ENCODE results near the gene TRAK2. TPM values are rescaled to one million over a fixed set of nuclear protein-coding genes. Genes with fewer than 3 reads are reported as not detected.

Gene TRAK2
- total and polyA plus RNA-seq, 2 of the 13 experiments (the other 11 are each of a cell fraction or from before 2014, with no cell fraction given) = 7.7 to 21.0 TPM

- no peak overlapping the region for H3K4me2 ChIP-seq (ENCODE audit: low read depth, low read length)
- no peaks in the 10 kb centered on the region for H3K9me3 ChIP-seq (ENCODE audit: low read length)
- H3K79me2 ChIP-seq (ENCODE audit: insufficient read depth, low read length) = no peaks in the 10 kb centered on the region
- FAIRE-seq = no peak
- H3K27ac ChIP-seq (ENCODE audit: extremely low read length, insufficient read depth, low read length) = no peak overlapping the region
- DNase-seq (ENCODE audit: low spot score) = no peak
- H3K4me3 ChIP-seq (replicated peaks in 1 of 3; ENCODE audit: insufficient read depth in 1 of 3, low read depth in 2 of 3, low read length in 3 of 3) = no peak overlapping the region
- WGBS (ENCODE audit: low lambda C conversion rate) = 62% methylated on average over 4 of the region's 4 CpGs
- no TSS peak for BruUV-seq (replicated peaks)
- no peak for TF ChIP-seq U2AF2 (IDR thresholded peaks at IDR 0.05; ENCODE audit: low read depth, low read length)
- TF ChIP-seq HMGXB3 (CRISPR knock-in tag; IDR thresholded peaks at IDR 0.05; ENCODE audit: borderline replicate concordance) = no peak
- TF ChIP-seq, protein P1, sequence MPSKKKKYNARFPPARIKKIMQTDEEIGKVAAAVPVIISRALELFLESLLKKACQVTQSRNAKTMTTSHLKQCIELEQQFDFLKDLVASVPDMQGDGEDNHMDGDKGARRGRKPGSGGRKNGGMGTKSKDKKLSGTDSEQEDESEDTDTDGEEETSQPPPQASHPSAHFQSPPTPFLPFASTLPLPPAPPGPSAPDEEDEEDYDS (CRISPR knock-in tag; IDR thresholded peaks at IDR 0.05) = no peak
- no peak for TF ChIP-seq ATRX (CRISPR knock-in tag; IDR thresholded peaks at IDR 0.05; ENCODE audit: borderline replicate concordance)
- TF ChIP-seq ZNF567 (CRISPR knock-in tag; IDR thresholded peaks at IDR 0.05; ENCODE audit: borderline replicate concordance) = no peak
- TF ChIP-seq TGIF2 (CRISPR knock-in tag; IDR thresholded peaks at IDR 0.05) = no peak
- no peak for TF ChIP-seq ZIK1 (CRISPR knock-in tag; IDR thresholded peaks at IDR 0.05; ENCODE audit: borderline replicate concordance, low read depth)
- no peak for TF ChIP-seq MED1 (CRISPR knock-in tag; IDR thresholded peaks at IDR 0.05)
- TF ChIP-seq JDP2 (CRISPR knock-in tag; IDR thresholded peaks at IDR 0.05; ENCODE audit: borderline replicate concordance) = no peak
- TF ChIP-seq, protein P2, sequence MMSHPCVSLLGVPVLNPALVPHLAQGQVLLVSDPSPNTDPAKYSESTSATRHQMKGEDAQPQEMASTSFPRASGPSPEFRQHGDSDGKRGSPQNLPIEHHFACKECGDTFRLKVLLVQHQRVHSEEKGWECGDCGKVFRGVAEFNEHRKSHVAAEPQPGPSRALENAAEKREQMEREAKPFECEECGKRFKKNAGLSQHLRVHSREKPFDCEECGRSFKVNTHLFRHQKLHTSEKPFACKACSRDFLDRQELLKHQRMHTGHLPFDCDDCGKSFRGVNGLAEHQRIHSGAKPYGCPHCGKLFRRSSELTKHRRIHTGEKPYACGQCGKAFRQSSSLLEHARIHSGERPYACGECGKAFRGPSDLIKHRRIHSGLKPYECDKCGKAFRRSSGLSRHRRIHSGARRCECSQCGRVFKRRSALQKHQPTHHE (CRISPR knock-in tag; IDR thresholded peaks at IDR 0.05; ENCODE audit: borderline replicate concordance) = no peak
- TF ChIP-seq NFE2 (CRISPR knock-in tag; IDR thresholded peaks at IDR 0.05) = no peak
- TF ChIP-seq ZNF33A (CRISPR knock-in tag; IDR thresholded peaks at IDR 0.05; ENCODE audit: borderline replicate concordance) = no peak
- in situ Hi-C loops (cut with HindIII; ENCODE audit: extremely low pct_ligation_motif_present, low pct_unique_long_range_greater_than_20kb) = no loop called here
- H3K9ac ChIP-seq (ENCODE audit: insufficient read depth, low read depth, low read length) = no peak overlapping the region
- no peak overlapping the region for H2AFZ ChIP-seq (ENCODE audit: low read length)
- intact Hi-C loops (cut with micrococcal nuclease; ENCODE audit: unreplicated experiment) = no loop called here
- ChIA-PET POLR2A (no interaction called here), CTCF (ENCODE audit: low intra/inter-chr PET ratio, low total read pairs) (no interaction called here)
- peaks cover 16% of the 10 kb centered on the region for H3K4me1 ChIP-seq (ENCODE audit: insufficient read depth, low read length)
- H3K36me3 ChIP-seq (replicated peaks in 1 of 2; ENCODE audit: control insufficient read depth in 1 of 2, insufficient read depth in 2 of 2, low read length in 2 of 2) = no peaks in the 10 kb centered on the region
- H3K27me3 ChIP-seq (ENCODE audit: control insufficient read depth in 1 of 2, insufficient read depth in 2 of 2, low read length in 2 of 2) = no peaks in the 10 kb centered on the region; a peak in 1 of 5 replicates
- no peak for ATAC-seq
- no peaks in the 10 kb centered on the region for H4K20me1 ChIP-seq (ENCODE audit: insufficient read depth, low read length)
These were observed 100.4 kb downstream of the TRAK2 start for GRCh38 chr2:201350879-201351278.

Measured in HepG2 (cell line).